ENCODE measurements around the gene PRM1. TPM values are rescaled to one million over a fixed set of nuclear protein-coding genes. Genes with fewer than 3 reads are reported as not detected.

Gene PRM1
- total RNA-seq = not detected in 2 replicates

DNA sequence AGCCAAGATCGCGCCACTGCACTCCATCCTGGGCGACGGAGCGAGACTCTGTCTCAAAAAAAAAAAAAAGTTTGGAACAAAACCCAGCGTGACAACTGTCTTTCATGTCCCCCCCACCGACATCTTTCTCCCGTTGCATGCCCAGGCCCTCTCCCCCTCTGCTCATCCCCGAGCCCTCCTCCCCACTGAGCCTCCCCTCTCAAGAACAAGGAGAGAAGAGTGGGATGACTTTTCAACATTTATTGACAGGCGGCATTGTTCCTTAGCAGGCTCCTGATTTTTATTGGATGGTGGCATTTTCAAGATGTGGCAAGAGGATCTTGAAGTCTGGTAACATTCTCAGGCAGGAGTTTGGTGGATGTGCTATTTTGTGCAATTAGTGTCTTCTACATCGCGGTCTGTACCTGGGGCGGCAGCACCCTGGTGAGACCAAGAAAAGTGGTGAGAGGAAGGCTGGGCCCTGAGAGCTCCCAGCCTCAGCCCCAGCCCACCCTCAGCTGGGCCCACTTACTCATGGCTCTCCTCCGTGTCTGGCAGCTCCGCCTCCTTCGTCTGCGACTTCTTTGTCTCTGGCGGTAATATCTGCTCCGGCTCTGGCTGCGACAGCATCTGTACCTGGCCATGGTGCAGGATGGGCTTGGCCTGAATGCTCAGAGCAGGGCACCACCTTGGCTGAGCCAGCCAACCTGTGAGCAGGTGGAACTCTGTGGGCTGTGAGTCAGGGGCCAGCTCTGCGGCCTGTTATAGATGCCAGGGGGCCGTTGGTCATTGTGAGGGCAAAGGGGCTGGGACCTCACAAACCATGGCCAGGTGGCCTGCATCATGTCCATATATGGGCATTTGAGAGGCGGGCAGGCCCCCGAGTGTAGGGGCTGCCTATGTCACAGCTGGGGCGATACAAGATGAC is at the start of gene PRM1:
PRM1 (minus strand) TSS at position 715 of the 907 bp plus-strand sequence; CDS start at position 623, 92 bp downstream.
- FAIRE-seq (no peak), DNase-seq (ENCODE audit: low read depth) (no peak)
- no peaks in the 10 kb centered on the region for H3K36me3 ChIP-seq (ENCODE audit: control insufficient read depth, insufficient read depth, low read length)
- no peak within 1 kb of the TSS for H3K4me3 ChIP-seq (ENCODE audit: low read depth, low read length)
- H3K27me3 ChIP-seq (ENCODE audit: control insufficient read depth, insufficient read depth, low read length) = peaks cover 5% of the 10 kb centered on the region
- TF ChIP-seq CTCF (IDR thresholded peaks at IDR 0.05; ENCODE audit: insufficient read depth, low read length, severe bottlenecking) = no peak

DNA sequence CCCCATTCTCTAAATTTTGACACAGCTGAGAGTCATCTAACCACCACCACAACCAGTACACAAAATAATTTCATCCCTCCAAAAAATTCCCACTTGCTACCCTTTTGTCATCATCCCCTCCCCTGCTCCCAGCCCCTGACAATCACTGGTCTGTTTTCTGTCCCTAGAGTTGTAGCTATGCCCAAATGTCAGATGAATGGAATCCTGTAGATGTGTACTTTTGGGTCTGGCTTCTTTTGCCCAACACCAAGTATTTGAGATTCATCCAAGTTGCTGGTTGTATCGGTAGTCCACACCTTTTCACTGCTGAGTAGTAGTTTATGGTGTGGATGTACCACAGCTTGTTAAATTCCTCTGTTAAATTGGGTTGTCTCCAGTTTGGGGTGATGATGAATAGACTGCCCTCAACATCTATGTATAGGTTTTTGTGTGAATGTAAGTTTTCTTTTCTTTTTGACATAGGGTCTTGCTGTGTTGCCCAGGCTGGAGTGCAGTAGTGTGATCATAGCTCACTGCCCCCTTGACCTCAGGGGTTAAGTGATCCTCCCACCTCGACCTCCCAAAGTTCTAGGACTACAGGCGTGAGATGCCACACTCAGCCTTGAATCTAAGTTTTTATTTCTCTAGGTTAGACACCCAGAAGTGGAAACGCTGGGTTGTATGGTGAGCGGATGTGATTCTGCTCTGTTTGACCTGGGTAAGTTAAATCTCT is 49.6 kb upstream of the PRM1 start:
- no peak for DNase-seq (ENCODE audit: low read depth)
- Histone ChIP-seq H3K4me3 (ENCODE audit: low read depth, low read length) (no peak overlapping the region), H3K27me3 (ENCODE audit: control insufficient read depth, insufficient read depth, low read length) (no peaks in the 10 kb centered on the region), H3K36me3 (ENCODE audit: control insufficient read depth, insufficient read depth, low read length) (no peaks in the 10 kb centered on the region)
- no peak for TF ChIP-seq CTCF (IDR thresholded peaks at IDR 0.05; ENCODE audit: insufficient read depth, low read length, severe bottlenecking)
- FAIRE-seq = no peak

DNA sequence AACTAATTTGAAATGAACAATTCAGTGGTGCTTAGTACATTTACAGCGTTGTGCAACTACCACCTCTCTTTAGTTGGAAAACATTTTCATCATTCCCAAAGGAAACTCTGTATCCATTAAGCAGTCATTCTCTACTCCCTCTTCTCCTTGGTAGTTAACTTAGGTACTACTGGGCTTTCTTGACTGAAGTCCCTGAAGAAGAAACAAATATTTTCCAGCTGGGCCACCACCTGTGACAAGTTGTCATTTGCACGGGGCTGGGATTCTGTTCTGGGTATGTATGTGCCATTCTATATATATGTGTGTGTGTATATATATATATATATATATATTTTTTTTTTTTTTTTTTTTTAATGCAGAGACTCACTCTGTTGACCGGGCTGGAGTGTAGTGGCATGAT is 48.8 kb upstream of the PRM1 start:
- no peak for TF ChIP-seq CTCF (IDR thresholded peaks at IDR 0.05; ENCODE audit: insufficient read depth, low read length, severe bottlenecking)
- no peak overlapping the region for H3K4me3 ChIP-seq (ENCODE audit: low read depth, low read length)
- DNase-seq (ENCODE audit: low read depth) = no peak
- no peaks in the 10 kb centered on the region for H3K27me3 ChIP-seq (ENCODE audit: control insufficient read depth, insufficient read depth, low read length)
- no peak for FAIRE-seq
- H3K36me3 ChIP-seq (ENCODE audit: control insufficient read depth, insufficient read depth, low read length) = no peaks in the 10 kb centered on the region

DNA sequence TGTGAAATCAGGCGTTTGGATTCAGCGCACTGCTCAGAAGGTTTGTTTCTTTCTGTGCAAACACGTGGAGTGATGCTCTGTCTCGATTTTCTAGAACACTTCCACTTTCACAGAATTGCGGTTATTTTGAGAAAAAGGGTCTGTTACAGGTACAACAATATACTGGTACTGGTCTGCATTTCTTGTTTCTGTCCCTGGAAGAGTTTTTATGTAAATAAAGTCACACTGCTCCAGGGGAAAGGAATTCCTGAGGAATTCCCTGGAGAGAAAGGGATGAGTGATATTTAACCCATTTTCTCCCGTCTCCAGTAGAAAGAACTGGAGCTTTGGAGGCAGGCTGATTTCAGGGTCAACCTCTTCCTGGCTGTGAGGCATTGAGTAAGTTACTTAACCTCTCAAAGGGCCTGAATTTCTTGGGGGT is 48.0 kb upstream of the PRM1 start:
- FAIRE-seq (no peak), DNase-seq (ENCODE audit: low read depth) (no peak)
- H3K27me3 ChIP-seq (ENCODE audit: control insufficient read depth, insufficient read depth, low read length) = no peaks in the 10 kb centered on the region
- H3K4me3 ChIP-seq (ENCODE audit: low read depth, low read length) = no peak overlapping the region
- no peaks in the 10 kb centered on the region for H3K36me3 ChIP-seq (ENCODE audit: control insufficient read depth, insufficient read depth, low read length)
- TF ChIP-seq CTCF (IDR thresholded peaks at IDR 0.05; ENCODE audit: insufficient read depth, low read length, severe bottlenecking) = no peak

DNA sequence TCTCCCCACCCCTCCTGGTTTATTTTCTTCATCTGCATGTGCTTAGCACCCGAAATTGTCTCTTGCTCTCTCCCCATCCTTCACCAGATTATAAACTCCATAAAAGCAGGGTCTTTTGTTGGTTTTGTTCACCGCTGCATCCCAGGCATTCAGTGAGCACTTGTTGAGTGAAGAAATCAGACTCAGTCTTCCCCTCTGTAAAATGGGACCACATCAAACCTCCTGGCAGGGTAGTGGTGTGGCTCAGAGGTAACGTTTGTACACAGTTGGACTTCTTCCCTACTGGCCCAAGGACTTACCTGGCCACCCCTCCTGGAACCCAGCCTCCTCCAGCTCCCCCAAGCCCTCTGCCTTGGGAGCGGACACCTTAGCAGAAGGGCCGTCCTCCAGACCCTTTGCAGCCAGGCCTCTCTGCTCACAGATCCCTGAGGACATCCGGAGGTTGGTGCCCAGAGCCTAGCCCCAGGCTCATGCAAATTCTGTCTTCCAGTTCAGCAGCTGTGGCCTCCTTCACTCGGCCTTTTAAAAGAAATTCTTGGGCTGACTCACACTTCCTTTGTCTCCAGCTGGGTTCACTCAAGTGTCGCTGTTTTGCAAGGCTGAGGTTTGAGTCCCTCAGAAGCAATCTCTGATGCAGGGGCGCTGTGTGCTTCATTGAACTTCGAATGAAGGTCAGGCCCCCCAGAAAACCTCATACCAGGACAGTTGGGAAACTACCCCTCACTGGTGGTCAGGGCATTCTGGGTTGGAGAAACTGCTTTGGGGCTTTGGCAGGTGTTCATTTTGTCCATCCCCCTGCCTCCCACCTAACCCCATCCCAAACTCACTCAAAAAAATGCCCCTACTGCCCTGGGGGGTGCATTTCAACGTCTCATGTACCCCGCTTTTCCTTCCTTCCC is 47.3 kb upstream of the PRM1 start:
- Histone ChIP-seq H3K27me3 (ENCODE audit: control insufficient read depth, insufficient read depth, low read length) (no peaks in the 10 kb centered on the region), H3K36me3 (ENCODE audit: control insufficient read depth, insufficient read depth, low read length) (no peaks in the 10 kb centered on the region), H3K4me3 (ENCODE audit: low read depth, low read length) (no peak overlapping the region)
- DNase-seq (ENCODE audit: low read depth) (peak; percentile 73), FAIRE-seq (no peak)
- no peak for TF ChIP-seq CTCF (IDR thresholded peaks at IDR 0.05; ENCODE audit: insufficient read depth, low read length, severe bottlenecking)

All from bronchial epithelial cell (primary cell).